Right kidney (tissue), 1 donor: ENCODE data around the gene RGS6.

Experiments used
- DNase-seq: peaks from one replicate; pipeline ENCODE4 v3.0.0-alpha.2; 2016

RGS6 gene

GRCh38 chr14:72558721-72559120, 626.5 kb downstream of the RGS6 start:
- DNase-seq = no peak

GRCh38 chr14:72559202-72559601, 627.0 kb downstream of the RGS6 start:
- DNase-seq = peak; percentile 41

GRCh38 chr14:72559669-72560255, 627.5 kb downstream of the RGS6 start:
- DNase-seq = peak; percentile 23

GRCh38 chr14:72560331-72560730, 628.1 kb downstream of the RGS6 start:
- DNase-seq = no peak

- no peak for DNase-seq
These were observed 628.8 kb downstream of the RGS6 start for GRCh38 chr14:72560889-72561493.

GRCh38 chr14:72562300-72562699, 630.1 kb downstream of the RGS6 start:
- DNase-seq = no peak

- no peak for DNase-seq
These were observed 631.4 kb downstream of the RGS6 start for GRCh38 chr14:72563676-72564075.

GRCh38 chr14:72565149-72565559, 632.9 kb downstream of the RGS6 start:
- no peak for DNase-seq

- DNase-seq = no peak
These were observed 633.7 kb downstream of the RGS6 start for GRCh38 chr14:72565917-72566316.

- no peak for DNase-seq
These were observed 635.0 kb downstream of the RGS6 start for GRCh38 chr14:72567226-72567625.

- no peak for DNase-seq
These were observed 636.2 kb downstream of the RGS6 start for GRCh38 chr14:72568296-72568992.

- DNase-seq = no peak
These were observed 641.6 kb downstream of the RGS6 start for GRCh38 chr14:72573725-72574417.

- no peak for DNase-seq
These were observed 642.5 kb downstream of the RGS6 start for GRCh38 chr14:72574715-72575114.

GRCh38 chr14:72576258-72576657, 644.0 kb downstream of the RGS6 start:
- DNase-seq = no peak

- DNase-seq = no peak
These were observed 645.3 kb downstream of the RGS6 start for GRCh38 chr14:72577521-72577920.

- no peak for DNase-seq
These were observed 646.3 kb downstream of the RGS6 start for GRCh38 chr14:72578514-72578913.

GRCh38 chr14:72582582-72582981, 650.4 kb downstream of the RGS6 start:
- no peak for DNase-seq

- no peak for DNase-seq
These were observed 651.4 kb downstream of the RGS6 start for GRCh38 chr14:72583316-72584272.

- DNase-seq = no peak
These were observed 656.3 kb downstream of the RGS6 start for GRCh38 chr14:72588521-72588920.

- DNase-seq = no peak
These were observed 657.4 kb downstream of the RGS6 start for GRCh38 chr14:72589652-72590051.

- DNase-seq = no peak
These were observed 658.3 kb downstream of the RGS6 start for GRCh38 chr14:72590577-72590976.

GRCh38 chr14:72591391-72591790, 659.2 kb downstream of the RGS6 start:
- DNase-seq = no peak
